ENCODE results near the gene SMOC2. TPM values are rescaled to one million over a fixed set of nuclear protein-coding genes. Genes with fewer than 3 reads are reported as not detected.

SMOC2 gene
- total and polyA plus RNA-seq, 2 of the 13 experiments (the other 11 are each of a cell fraction or from before 2014, with no cell fraction given), result not detected

DNA sequence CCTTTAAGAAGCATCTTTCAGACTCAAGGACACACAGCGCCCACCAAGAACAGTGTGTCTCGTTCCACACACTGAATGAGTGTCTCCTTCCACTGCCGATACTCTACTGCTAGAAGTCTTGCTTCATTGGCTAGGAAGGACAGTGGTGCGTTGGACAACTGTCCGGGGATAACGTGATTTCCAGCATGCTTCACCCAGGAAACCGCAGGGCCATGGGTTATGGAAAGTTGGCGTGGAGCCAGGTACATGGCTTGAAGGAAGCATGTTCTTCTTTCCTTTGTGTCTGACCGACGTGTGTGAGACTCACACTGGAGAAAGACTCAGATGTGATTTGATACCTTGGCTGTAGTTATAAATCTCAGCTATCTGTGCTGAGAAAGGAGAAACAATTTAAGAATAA lies 73.2 kb downstream of the SMOC2 start:
- BruUV-seq (replicated peaks), result no TSS peak
- FAIRE-seq, result no peak
- Histone ChIP-seq H3K27ac (ENCODE audit: extremely low read length, insufficient read depth, low read length) (no peak overlapping the region), H3K27me3 (ENCODE audit: control insufficient read depth in 1 of 2, insufficient read depth in 2 of 2, low read length in 2 of 2) (peaks cover 5 to 71% of the 10 kb centered on the region in 2 experiments; a peak in 4 of 5 replicates), H2AFZ (ENCODE audit: low read length) (no peak overlapping the region), H3K4me1 (ENCODE audit: insufficient read depth, low read length) (no peaks in the 10 kb centered on the region), H3K4me3 (replicated peaks in 1 of 3; ENCODE audit: insufficient read depth in 1 of 3, low read depth in 2 of 3, low read length in 3 of 3) (no peak overlapping the region), H3K36me3 (replicated peaks in 1 of 2; ENCODE audit: control insufficient read depth in 1 of 2, insufficient read depth in 2 of 2, low read length in 2 of 2) (no peaks in the 10 kb centered on the region), H3K79me2 (ENCODE audit: insufficient read depth, low read length) (no peaks in the 10 kb centered on the region), H3K9me3 (ENCODE audit: low read length) (no peaks in the 10 kb centered on the region), H3K9ac (ENCODE audit: insufficient read depth, low read depth, low read length) (no peak overlapping the region), H3K4me2 (ENCODE audit: low read depth, low read length) (no peak overlapping the region), H4K20me1 (ENCODE audit: insufficient read depth, low read length) (no peaks in the 10 kb centered on the region)
- ChIA-PET CTCF (ENCODE audit: low intra/inter-chr PET ratio, low total read pairs) (no interaction called here), POLR2A (no interaction called here)
- in situ Hi-C loops (cut with HindIII; ENCODE audit: extremely low pct_ligation_motif_present, low pct_unique_long_range_greater_than_20kb) (no loop called here), intact Hi-C loops (cut with micrococcal nuclease; ENCODE audit: unreplicated experiment) (no loop called here)
- TF ChIP-seq LCORL (IDR thresholded peaks at IDR 0.05), result peak; percentile 53; the same call in 1 of the 2 replicates
- TF ChIP-seq LCORL (CRISPR knock-in tag; IDR thresholded peaks at IDR 0.05), result no peak
- no peak for TF ChIP-seq DNMT1 (CRISPR knock-in tag; IDR thresholded peaks at IDR 0.05)
- 17% methylated on average over 10 of the region's 10 CpGs for WGBS (ENCODE audit: low lambda C conversion rate)
- no peak for DNase-seq (ENCODE audit: low spot score)
- no peak for ATAC-seq

DNA sequence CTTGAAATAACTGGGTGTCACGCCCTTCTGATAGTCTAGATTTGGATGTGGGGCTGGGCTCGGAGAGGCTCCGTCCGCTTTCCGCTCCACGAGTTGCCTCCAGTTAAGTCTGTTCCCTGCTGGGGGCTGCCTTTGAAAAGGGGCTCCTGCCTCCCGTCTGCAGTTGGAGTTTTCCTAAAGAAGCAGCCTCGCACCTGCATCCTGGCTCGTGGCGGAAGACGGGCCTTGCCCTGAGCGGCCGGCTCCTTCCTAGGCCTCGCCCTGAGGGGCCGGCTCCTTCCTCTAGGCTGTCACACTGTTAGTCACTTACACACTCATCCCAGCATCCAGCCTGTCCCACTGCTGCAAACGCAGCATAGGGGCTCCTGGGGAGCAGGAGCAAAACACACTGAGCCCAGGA lies 74.4 kb downstream of the SMOC2 start:
- in situ Hi-C loops (cut with HindIII; ENCODE audit: extremely low pct_ligation_motif_present, low pct_unique_long_range_greater_than_20kb) (no loop called here), intact Hi-C loops (cut with micrococcal nuclease; ENCODE audit: unreplicated experiment) (no loop called here)
- DNase-seq (ENCODE audit: low spot score), result no peak
- Histone ChIP-seq H3K27me3 (ENCODE audit: control insufficient read depth in 1 of 2, insufficient read depth in 2 of 2, low read length in 2 of 2) (peaks cover 7 to 64% of the 10 kb centered on the region in 2 experiments; a peak in 4 of 5 replicates), H4K20me1 (ENCODE audit: insufficient read depth, low read length) (no peaks in the 10 kb centered on the region), H3K4me2 (ENCODE audit: low read depth, low read length) (no peak overlapping the region), H2AFZ (ENCODE audit: low read length) (no peak overlapping the region), H3K4me1 (ENCODE audit: insufficient read depth, low read length) (no peaks in the 10 kb centered on the region), H3K36me3 (replicated peaks in 1 of 2; ENCODE audit: control insufficient read depth in 1 of 2, insufficient read depth in 2 of 2, low read length in 2 of 2) (no peaks in the 10 kb centered on the region), H3K9me3 (ENCODE audit: low read length) (no peaks in the 10 kb centered on the region), H3K27ac (ENCODE audit: extremely low read length, insufficient read depth, low read length) (no peak overlapping the region), H3K79me2 (ENCODE audit: insufficient read depth, low read length) (no peaks in the 10 kb centered on the region), H3K9ac (ENCODE audit: insufficient read depth, low read depth, low read length) (no peak overlapping the region), H3K4me3 (replicated peaks in 1 of 3; ENCODE audit: insufficient read depth in 1 of 3, low read depth in 2 of 3, low read length in 3 of 3) (no peak overlapping the region)
- WGBS (ENCODE audit: low lambda C conversion rate), result 37% methylated on average over 13 of the region's 16 CpGs
- FAIRE-seq, result no peak
- CTCF ChIA-PET (ENCODE audit: low intra/inter-chr PET ratio, low total read pairs), result no interaction called here
- POLR2A ChIA-PET, result no interaction called here
- ATAC-seq, result no peak
- no TSS peak for BruUV-seq (replicated peaks)
- TF ChIP-seq KDM2A (CRISPR knock-in tag; IDR thresholded peaks at IDR 0.05; ENCODE audit: borderline replicate concordance, low read depth) (no peak), ZNF724P (CRISPR knock-in tag; IDR thresholded peaks at IDR 0.05; ENCODE audit: borderline replicate concordance) (no peak), KLF9 (CRISPR knock-in tag; IDR thresholded peaks at IDR 0.05; ENCODE audit: low read depth) (no peak), NFKB2 (CRISPR knock-in tag; IDR thresholded peaks at IDR 0.05; ENCODE audit: borderline replicate concordance) (no peak), ZSCAN12 (CRISPR knock-in tag; IDR thresholded peaks at IDR 0.05) (no peak)
- TF ChIP-seq, protein P1, sequence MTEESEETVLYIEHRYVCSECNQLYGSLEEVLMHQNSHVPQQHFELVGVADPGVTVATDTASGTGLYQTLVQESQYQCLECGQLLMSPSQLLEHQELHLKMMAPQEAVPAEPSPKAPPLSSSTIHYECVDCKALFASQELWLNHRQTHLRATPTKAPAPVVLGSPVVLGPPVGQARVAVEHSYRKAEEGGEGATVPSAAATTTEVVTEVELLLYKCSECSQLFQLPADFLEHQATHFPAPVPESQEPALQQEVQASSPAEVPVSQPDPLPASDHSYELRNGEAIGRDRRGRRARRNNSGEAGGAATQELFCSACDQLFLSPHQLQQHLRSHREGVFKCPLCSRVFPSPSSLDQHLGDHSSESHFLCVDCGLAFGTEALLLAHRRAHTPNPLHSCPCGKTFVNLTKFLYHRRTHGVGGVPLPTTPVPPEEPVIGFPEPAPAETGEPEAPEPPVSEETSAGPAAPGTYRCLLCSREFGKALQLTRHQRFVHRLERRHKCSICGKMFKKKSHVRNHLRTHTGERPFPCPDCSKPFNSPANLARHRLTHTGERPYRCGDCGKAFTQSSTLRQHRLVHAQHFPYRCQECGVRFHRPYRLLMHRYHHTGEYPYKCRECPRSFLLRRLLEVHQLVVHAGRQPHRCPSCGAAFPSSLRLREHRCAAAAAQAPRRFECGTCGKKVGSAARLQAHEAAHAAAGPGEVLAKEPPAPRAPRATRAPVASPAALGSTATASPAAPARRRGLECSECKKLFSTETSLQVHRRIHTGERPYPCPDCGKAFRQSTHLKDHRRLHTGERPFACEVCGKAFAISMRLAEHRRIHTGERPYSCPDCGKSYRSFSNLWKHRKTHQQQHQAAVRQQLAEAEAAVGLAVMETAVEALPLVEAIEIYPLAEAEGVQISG (CRISPR knock-in tag; IDR thresholded peaks at IDR 0.05), result no peak
- TF ChIP-seq, protein P2, sequence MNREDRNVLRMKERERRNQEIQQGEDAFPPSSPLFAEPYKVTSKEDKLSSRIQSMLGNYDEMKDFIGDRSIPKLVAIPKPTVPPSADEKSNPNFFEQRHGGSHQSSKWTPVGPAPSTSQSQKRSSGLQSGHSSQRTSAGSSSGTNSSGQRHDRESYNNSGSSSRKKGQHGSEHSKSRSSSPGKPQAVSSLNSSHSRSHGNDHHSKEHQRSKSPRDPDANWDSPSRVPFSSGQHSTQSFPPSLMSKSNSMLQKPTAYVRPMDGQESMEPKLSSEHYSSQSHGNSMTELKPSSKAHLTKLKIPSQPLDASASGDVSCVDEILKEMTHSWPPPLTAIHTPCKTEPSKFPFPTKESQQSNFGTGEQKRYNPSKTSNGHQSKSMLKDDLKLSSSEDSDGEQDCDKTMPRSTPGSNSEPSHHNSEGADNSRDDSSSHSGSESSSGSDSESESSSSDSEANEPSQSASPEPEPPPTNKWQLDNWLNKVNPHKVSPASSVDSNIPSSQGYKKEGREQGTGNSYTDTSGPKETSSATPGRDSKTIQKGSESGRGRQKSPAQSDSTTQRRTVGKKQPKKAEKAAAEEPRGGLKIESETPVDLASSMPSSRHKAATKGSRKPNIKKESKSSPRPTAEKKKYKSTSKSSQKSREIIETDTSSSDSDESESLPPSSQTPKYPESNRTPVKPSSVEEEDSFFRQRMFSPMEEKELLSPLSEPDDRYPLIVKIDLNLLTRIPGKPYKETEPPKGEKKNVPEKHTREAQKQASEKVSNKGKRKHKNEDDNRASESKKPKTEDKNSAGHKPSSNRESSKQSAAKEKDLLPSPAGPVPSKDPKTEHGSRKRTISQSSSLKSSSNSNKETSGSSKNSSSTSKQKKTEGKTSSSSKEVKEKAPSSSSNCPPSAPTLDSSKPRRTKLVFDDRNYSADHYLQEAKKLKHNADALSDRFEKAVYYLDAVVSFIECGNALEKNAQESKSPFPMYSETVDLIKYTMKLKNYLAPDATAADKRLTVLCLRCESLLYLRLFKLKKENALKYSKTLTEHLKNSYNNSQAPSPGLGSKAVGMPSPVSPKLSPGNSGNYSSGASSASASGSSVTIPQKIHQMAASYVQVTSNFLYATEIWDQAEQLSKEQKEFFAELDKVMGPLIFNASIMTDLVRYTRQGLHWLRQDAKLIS (CRISPR knock-in tag; IDR thresholded peaks at IDR 0.05), result no peak
- TF ChIP-seq, protein P3, sequence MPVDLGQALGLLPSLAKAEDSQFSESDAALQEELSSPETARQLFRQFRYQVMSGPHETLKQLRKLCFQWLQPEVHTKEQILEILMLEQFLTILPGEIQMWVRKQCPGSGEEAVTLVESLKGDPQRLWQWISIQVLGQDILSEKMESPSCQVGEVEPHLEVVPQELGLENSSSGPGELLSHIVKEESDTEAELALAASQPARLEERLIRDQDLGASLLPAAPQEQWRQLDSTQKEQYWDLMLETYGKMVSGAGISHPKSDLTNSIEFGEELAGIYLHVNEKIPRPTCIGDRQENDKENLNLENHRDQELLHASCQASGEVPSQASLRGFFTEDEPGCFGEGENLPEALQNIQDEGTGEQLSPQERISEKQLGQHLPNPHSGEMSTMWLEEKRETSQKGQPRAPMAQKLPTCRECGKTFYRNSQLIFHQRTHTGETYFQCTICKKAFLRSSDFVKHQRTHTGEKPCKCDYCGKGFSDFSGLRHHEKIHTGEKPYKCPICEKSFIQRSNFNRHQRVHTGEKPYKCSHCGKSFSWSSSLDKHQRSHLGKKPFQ (CRISPR knock-in tag; IDR thresholded peaks at IDR 0.05; ENCODE audit: insufficient replicate concordance), result no peak

All from HepG2 (cell line).